ENCODE results near the gene RSRC1. TPM values are rescaled to one million over a fixed set of nuclear protein-coding genes. Genes with fewer than 3 reads are reported as not detected.
A peak's percentile ranks its signal among the peaks of the same experiment; 100 is the strongest.

Gene RSRC1
- total and polyA plus RNA-seq, 2 of the 13 experiments (the other 11 are each of a cell fraction or from before 2014, with no cell fraction given) = 4.9 to 63.0 TPM

GRCh38 chr3:158097593-158098308, 12.1 kb upstream of the RSRC1 start (continued):
- TF ChIP-seq ZNF468 (CRISPR knock-in tag; IDR thresholded peaks at IDR 0.05) (peak; percentile 99), ATF7 (IDR thresholded peaks at IDR 0.05) (no peak), ATF7 (CRISPR knock-in tag; IDR thresholded peaks at IDR 0.05) (peak; percentile 78), PCBP1 (IDR thresholded peaks at IDR 0.05; ENCODE audit: borderline replicate concordance, low read depth, low read length) (no peak), MYPOP (CRISPR knock-in tag; IDR thresholded peaks at IDR 0.05) (peak; percentile 97), ZNF792 (CRISPR knock-in tag; IDR thresholded peaks at IDR 0.05) (peak; percentile 72; the same call in 1 of the 2 replicates), RBM39 (IDR thresholded peaks at IDR 0.05; ENCODE audit: low read depth, low read length, poor library complexity, severe bottlenecking) (no peak), THAP9 (CRISPR knock-in tag; IDR thresholded peaks at IDR 0.05; ENCODE audit: borderline replicate concordance) (peak; percentile 98), PAF1 (CRISPR knock-in tag; IDR thresholded peaks at IDR 0.05) (no peak), AHDC1 (CRISPR knock-in tag; IDR thresholded peaks at IDR 0.05; ENCODE audit: borderline replicate concordance) (peak; percentile 60), ATAD3A (CRISPR knock-in tag; IDR thresholded peaks at IDR 0.05) (0 out of 2 replicates have a peak, but pooled peaks have one; percentile 79)

All from HepG2 (cell line).